GM12878 (cell line): Measurements from ENCODE around the gene SHC3. TPM values are rescaled to one million over a fixed set of nuclear protein-coding genes. Genes with fewer than 3 reads are reported as not detected.

Source experiments
- ATAC-seq: fragments of 200-7000 bp; cut with Tn5 transposase; 3 replicates; pipeline ENCODE4 v1.9.1; 2020; ENCODE audit warnings: mild to moderate bottlenecking, moderate library complexity
- BruUV-seq: library from RNA; stranded (reverse); fragments of 400-500 nt; replicated peaks from 2 replicates; lab custom pipeline; 2021; lab: Mats Ljungman, UMichigan
- CTCF ChIA-PET: fragments of 300-600 bp; sonication (Branson Sonifier 250); formaldehyde crosslinking; extraction: SDS; loops from one replicate; lab custom pipeline; 2021; ENCODE audit warnings: inconsistent platforms; lab: Yijun Ruan, JAX
- POLR2A ChIA-PET: fragments of 350-600 bp; formaldehyde crosslinking; extraction: SDS; loops from one replicate; lab custom pipeline; 2021; ENCODE audit warnings: inconsistent platforms; lab: Charles Lee
- RAD21 ChIA-PET: fragments of 300-600 bp; sonication (Branson Sonifier 250); formaldehyde crosslinking; loops from one replicate; lab custom pipeline; 2023; ENCODE audit warnings: antibody characterized with exemption; ENCODE audit not compliant: unreplicated experiment; lab: Charles Lee
- SMC1A ChIA-PET: fragments of 300-600 bp; sonication (Branson Sonifier 250); formaldehyde crosslinking; loops from one replicate; lab custom pipeline; 2023; ENCODE audit not compliant: unreplicated experiment, uncharacterized antibody; lab: Charles Lee
- DNase-seq: peaks from one replicate; pipeline ENCODE4 v3.0.0-alpha.2; 2011; ENCODE audit warnings: low read depth, low spot score
- FAIRE-seq: peaks from 3 replicates; lab custom pipeline; 2011; peaks lifted over from hg19 to GRCh38; lab: Jason Lieb, UNC
- H2AFZ ChIP-seq: 2 replicates; pipeline ENCODE4 v1.6.0; 2011; ENCODE audit warnings: low read depth, low read length, control low read depth; ENCODE audit not compliant: control insufficient read depth
- H3K27ac ChIP-seq: 2 replicates; pipeline ENCODE4 v1.5.1; 2011; ENCODE audit warnings: control low read depth; ENCODE audit not compliant: control insufficient read depth, insufficient read depth
- H3K27me3 ChIP-seq, 2 experiments: replicated peaks in 1 of 2; 2 replicates each; pipeline versions ENCODE4 v1.6.0 to v1.6.1; 2011; ENCODE audit warnings: low read length in 1 of 2; ENCODE audit not compliant: control insufficient read depth in 2 of 2, insufficient read depth in 2 of 2
- H3K36me3 ChIP-seq, 2 experiments: 2 replicates each; pipeline ENCODE4 v1.5.1; 2011; ENCODE audit warnings: low read length in 1 of 2; ENCODE audit not compliant: control insufficient read depth in 2 of 2, insufficient read depth in 2 of 2
- H3K4me1 ChIP-seq: 2 replicates; pipeline ENCODE4 v1.6.1; 2011; ENCODE audit warnings: mild to moderate bottlenecking, low read length, moderate library complexity, mixed read lengths; ENCODE audit not compliant: control insufficient read depth, insufficient read depth
- H3K4me2 ChIP-seq: 2 replicates; pipeline ENCODE4 v1.6.0; 2011; ENCODE audit warnings: control low read depth; ENCODE audit not compliant: control insufficient read depth, insufficient read depth
- H3K4me3 ChIP-seq: fragments of 200-600 bp; sonication (generic); 2 replicates; pipeline ENCODE4 v1.5.1; 2016
- H3K79me2 ChIP-seq: 2 replicates; pipeline ENCODE4 v1.6.0; 2011; ENCODE audit warnings: low read length; ENCODE audit not compliant: control insufficient read depth, insufficient read depth
- H3K9ac ChIP-seq: 2 replicates; pipeline ENCODE4 v1.8.0; 2011; ENCODE audit warnings: low read length, control low read depth, mixed read lengths; ENCODE audit not compliant: control insufficient read depth, insufficient read depth
- H3K9me3 ChIP-seq: replicated peaks from 3 replicates; pipeline ENCODE4 v1.5.1; 2011; ENCODE audit warnings: mild to moderate bottlenecking, low read length; ENCODE audit not compliant: control insufficient read depth, insufficient read depth
- H4K20me1 ChIP-seq: 2 replicates; pipeline ENCODE4 v1.6.0; 2011; ENCODE audit not compliant: control insufficient read depth, insufficient read depth
- CBX3 ChIP-seq: fragments of 200-600 bp; sonication (generic); IDR thresholded peaks from 2 replicates; pipeline ENCODE4 v1.6.1; 2016; ENCODE audit warnings: low read depth, borderline replicate concordance
- HCFC1 ChIP-seq: fragments of 150-350 bp; IDR thresholded peaks from 2 replicates; pipeline ENCODE4 v1.6.1; 2014; ENCODE audit warnings: low read length
- IRF3 ChIP-seq: fragments of 450-650 bp; IDR thresholded peaks from 2 replicates; pipeline ENCODE4 v1.6.1; 2014; ENCODE audit warnings: mild to moderate bottlenecking
- IRF4 ChIP-seq: IDR thresholded peaks from 2 replicates; pipeline ENCODE4 v1.6.1; 2011; ENCODE audit warnings: low read depth, low read length
- NR2C1 ChIP-seq: fragments of 450-650 bp; IDR thresholded peaks from 2 replicates; pipeline ENCODE4 v1.6.1; 2017; ENCODE audit warnings: antibody characterized with exemption, mild to moderate bottlenecking, moderate library complexity
- SUZ12 ChIP-seq: fragments of 200-600 bp; sonication (generic); IDR thresholded peaks from one replicate; pipeline ENCODE4 v1.6.1; 2018; ENCODE audit warnings: antibody characterized with exemption, mild to moderate bottlenecking; ENCODE audit not compliant: unreplicated experiment
- ZBTB4 ChIP-seq: fragments of 450-650 bp; formaldehyde crosslinking; IDR thresholded peaks from 2 replicates; pipeline ENCODE4 v1.4.0; 2022; ENCODE audit warnings: mild to moderate bottlenecking, moderate library complexity
- ZNF274 ChIP-seq: IDR thresholded peaks from one replicate; pipeline ENCODE4 v1.8.0; 2011; ENCODE audit not compliant: insufficient read length, insufficient read depth
- ZNF592 ChIP-seq: fragments of 450-650 bp; IDR thresholded peaks from 2 replicates; pipeline ENCODE4 v1.6.1; 2017; ENCODE audit warnings: mild to moderate bottlenecking, moderate library complexity
- ZSCAN29 ChIP-seq: fragments of 450-650 bp; IDR thresholded peaks from 2 replicates; pipeline ENCODE4 v1.6.1; 2017; ENCODE audit warnings: mild to moderate bottlenecking, moderate library complexity
- WGBS: methylation state at CpG from one replicate; pipeline ENCODE4 v1.1.6; 2016; ENCODE audit warnings: low lambda C conversion rate; ENCODE audit not compliant: insufficient replicate concordance, insufficient coverage; ENCODE audit errors: missing lambda C conversion rate; 5-methylcytosine and 5-hydroxymethylcytosine counted together
- in situ Hi-C: fragments of 300-500 bp; cut with MboI; formaldehyde crosslinking; loops from 9 replicates; pipeline ENCODE4 v1.14.3; 2018; ENCODE audit warnings: mixed read lengths
- intact Hi-C: fragments of 100-400 bp; cut with micrococcal nuclease; formaldehyde crosslinking; loops from one replicate; pipeline ENCODE4 v1.14.2; 2022; ENCODE audit not compliant: unreplicated experiment
- polyA plus RNA-seq, 11 experiments: library from polyadenylated mRNA; depleted of rRNA in 4 of 11; unstranded in 6 of 11; stranded (reverse) in 5 of 11; fragments of >200 nt; fragmentation: Nextera tagmentation in 4 of 11; fragmentation: Illumina TruSeq in 1 of 11; extraction: Ambion mirVana in 4 of 11; extraction: Trizol in 1 of 11; gene quantifications; 1 replicate in 1 of 11; 2 replicates in 10 of 11; pipeline versions ENCODE4 v1.2.1 to v1.2.3, GENCODE V29; 2011 to 2016; ENCODE audit warnings: inconsistent platforms in 2 of 11, missing spikeins in 2 of 11, low read depth in 1 of 11
- total RNA-seq, 4 experiments: library from RNA; depleted of rRNA in 3 of 4; stranded (reverse); fragments of >200 nt in 3 of 4; fragmentation: Illumina TruSeq in 1 of 4; extraction: Trizol in 1 of 4; gene quantifications; 2 replicates each; pipeline versions ENCODE4 v1.2.1 to v1.2.3, GENCODE V29; 2013 to 2021
- TF ChIP-seq, protein P1 (sequence below): IDR thresholded peaks from 2 replicates; pipeline ENCODE4 v1.6.1; 2012; ENCODE audit warnings: mild to moderate bottlenecking, low read depth, low read length

Gene SHC3
- total and polyA plus RNA-seq, 10 of the 15 experiments (the other 5 are each of a cell fraction or from before 2014, with no cell fraction given) = 0.01 to 0.06 TPM; not detected in 8

DNA sequence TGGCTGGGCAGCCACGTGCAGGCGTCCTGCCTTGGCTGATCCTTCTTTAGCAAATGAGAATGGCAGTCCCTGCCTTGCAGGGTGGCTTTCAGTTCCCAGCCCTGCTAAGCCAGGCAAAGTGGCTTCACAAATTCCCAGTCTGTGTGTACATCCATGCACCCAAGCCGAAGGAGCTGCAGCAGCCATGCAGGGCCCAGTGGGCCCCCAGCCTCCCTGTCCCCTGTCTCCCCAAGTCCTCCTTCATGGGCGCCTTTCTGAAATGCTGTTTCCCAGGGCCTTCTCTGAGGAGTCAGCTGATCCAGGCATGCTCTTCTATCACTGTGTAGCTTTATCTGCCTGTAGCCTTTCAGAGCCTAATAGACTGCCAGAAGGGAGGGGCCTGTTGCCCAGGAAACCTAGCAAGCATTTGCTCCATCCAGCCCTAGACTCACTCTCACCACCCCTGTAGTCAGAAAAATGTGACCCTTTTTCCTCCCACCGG is 47.4 kb upstream of the SHC3 start:
- ChIA-PET RAD21 (no interaction called here), SMC1A (no interaction called here), POLR2A (no interaction called here)
- Histone ChIP-seq H3K27me3 (no peaks in the 10 kb centered on the region; a peak in 1 of 4 replicates), H3K4me2 (no peak overlapping the region), H3K27ac (no peak overlapping the region), H4K20me1 (no peaks in the 10 kb centered on the region), H3K9ac (no peak overlapping the region), H3K36me3 (no peaks in the 10 kb centered on the region), H3K4me1 (no peaks in the 10 kb centered on the region)
- 29% methylated on average over 5 of the region's 5 CpGs for WGBS
- BruUV-seq = no TSS peak
- in situ Hi-C loops = no loop called here
- ATAC-seq (no peak), DNase-seq (no peak)
- TF ChIP-seq ZSCAN29 (no peak), ZBTB4 (CRISPR knock-in tag) (no peak), ZNF592 (no peak), ZNF274 (no peak), IRF4 (no peak), CBX3 (no peak), NR2C1 (no peak), HCFC1 (no peak), IRF3 (no peak), SUZ12 (no peak)
- TF ChIP-seq, protein P1, sequence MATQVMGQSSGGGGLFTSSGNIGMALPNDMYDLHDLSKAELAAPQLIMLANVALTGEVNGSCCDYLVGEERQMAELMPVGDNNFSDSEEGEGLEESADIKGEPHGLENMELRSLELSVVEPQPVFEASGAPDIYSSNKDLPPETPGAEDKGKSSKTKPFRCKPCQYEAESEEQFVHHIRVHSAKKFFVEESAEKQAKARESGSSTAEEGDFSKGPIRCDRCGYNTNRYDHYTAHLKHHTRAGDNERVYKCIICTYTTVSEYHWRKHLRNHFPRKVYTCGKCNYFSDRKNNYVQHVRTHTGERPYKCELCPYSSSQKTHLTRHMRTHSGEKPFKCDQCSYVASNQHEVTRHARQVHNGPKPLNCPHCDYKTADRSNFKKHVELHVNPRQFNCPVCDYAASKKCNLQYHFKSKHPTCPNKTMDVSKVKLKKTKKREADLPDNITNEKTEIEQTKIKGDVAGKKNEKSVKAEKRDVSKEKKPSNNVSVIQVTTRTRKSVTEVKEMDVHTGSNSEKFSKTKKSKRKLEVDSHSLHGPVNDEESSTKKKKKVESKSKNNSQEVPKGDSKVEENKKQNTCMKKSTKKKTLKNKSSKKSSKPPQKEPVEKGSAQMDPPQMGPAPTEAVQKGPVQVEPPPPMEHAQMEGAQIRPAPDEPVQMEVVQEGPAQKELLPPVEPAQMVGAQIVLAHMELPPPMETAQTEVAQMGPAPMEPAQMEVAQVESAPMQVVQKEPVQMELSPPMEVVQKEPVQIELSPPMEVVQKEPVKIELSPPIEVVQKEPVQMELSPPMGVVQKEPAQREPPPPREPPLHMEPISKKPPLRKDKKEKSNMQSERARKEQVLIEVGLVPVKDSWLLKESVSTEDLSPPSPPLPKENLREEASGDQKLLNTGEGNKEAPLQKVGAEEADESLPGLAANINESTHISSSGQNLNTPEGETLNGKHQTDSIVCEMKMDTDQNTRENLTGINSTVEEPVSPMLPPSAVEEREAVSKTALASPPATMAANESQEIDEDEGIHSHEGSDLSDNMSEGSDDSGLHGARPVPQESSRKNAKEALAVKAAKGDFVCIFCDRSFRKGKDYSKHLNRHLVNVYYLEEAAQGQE = no peak
- TF ChIP-seq, all 136 proteins: peak for 0
- CTCF ChIA-PET = no interaction called here
- Histone ChIP-seq H3K79me2 (no peaks in the 10 kb centered on the region), H3K9me3 (no peaks in the 10 kb centered on the region), H2AFZ (no peak overlapping the region), H3K4me3 (no peak overlapping the region)
- intact Hi-C loops = no loop called here
- no peak for FAIRE-seq
